Testis (tissue), 3 donors: Measurements from ENCODE around the gene CALY. TPM values are rescaled to one million over a fixed set of nuclear protein-coding genes. Genes with fewer than 3 reads are reported as not detected.

ENCODE experiments used
- DNase-seq: peaks from one replicate; pipeline ENCODE4 v3.0.0-alpha.2; 2019
- H3K27ac ChIP-seq, 2 donors: fragments of 200-600 bp; sonication (generic); one replicate each; pipeline ENCODE4 v1.5.1; 2019
- H3K27me3 ChIP-seq: fragments of 200-600 bp; sonication (generic); one replicate; pipeline ENCODE4 v1.5.1; 2019
- H3K36me3 ChIP-seq: fragments of 200-600 bp; sonication (generic); one replicate; pipeline ENCODE4 v1.5.1; 2017; ENCODE audit warnings: low read depth; ENCODE audit errors: missing control alignments
- H3K4me1 ChIP-seq: fragments of 200-600 bp; sonication (generic); one replicate; pipeline ENCODE4 v1.5.1; 2019
- H3K4me3 ChIP-seq, 2 donors: fragments of 200-600 bp; sonication (generic); one replicate each; pipeline ENCODE4 v1.5.1; 2017 to 2019
- H3K9me3 ChIP-seq: fragments of 200-600 bp; sonication (generic); one replicate; pipeline ENCODE4 v1.5.1; 2017
- POLR2A ChIP-seq: fragments of 450-650 bp; IDR thresholded peaks from one replicate; pipeline ENCODE4 v1.6.1; 2017; ENCODE audit warnings: antibody characterized with exemption, mild to moderate bottlenecking, moderate library complexity
- WGBS, 2 donors: methylation state at CpG; one replicate each; pipeline ENCODE4 v1.1.5; 2018; 5-methylcytosine and 5-hydroxymethylcytosine counted together
- intact Hi-C: fragments of 100-400 bp; cut with DNase I; formaldehyde crosslinking; loops from one replicate; pipeline ENCODE4 v1.15.1; 2023; ENCODE audit warnings: low total_unique reads
- polyA plus RNA-seq: library from polyadenylated mRNA; stranded (reverse); fragments of 350-450 nt; fragmentation: Illumina TruSeq; extraction: RNeasy Lipid Tissue Mini Kit (QIAGEN cat#74804); gene quantifications from one replicate; pipeline ENCODE4 v1.2.3, GENCODE V29; 2014; ENCODE audit warnings: low read depth, low replicate concordance; ENCODE audit not compliant: insufficient read depth
- total RNA-seq, 2 donors: library from RNA; depleted of rRNA; stranded (reverse); fragments of >200 nt; gene quantifications; one replicate each; pipeline ENCODE4 v1.2.3, GENCODE V29; 2016
- TF ChIP-seq, protein P1 (sequence below), 3 experiments: fragments of 450-650 bp in 2 of 3; fragments of 200-600 bp in 1 of 3; sonication (generic) in 1 of 3; IDR thresholded peaks; one replicate each; pipeline ENCODE4 v1.5.1; 2016 to 2019; ENCODE audit warnings: antibody characterized with exemption in 3 of 3, mild to moderate bottlenecking in 2 of 3, moderate library complexity in 1 of 3

CALY gene
- total and polyA plus RNA-seq, 3 donors from 2014 or later, result 4.9 to 35.5 (median 19.2) TPM

DNA sequence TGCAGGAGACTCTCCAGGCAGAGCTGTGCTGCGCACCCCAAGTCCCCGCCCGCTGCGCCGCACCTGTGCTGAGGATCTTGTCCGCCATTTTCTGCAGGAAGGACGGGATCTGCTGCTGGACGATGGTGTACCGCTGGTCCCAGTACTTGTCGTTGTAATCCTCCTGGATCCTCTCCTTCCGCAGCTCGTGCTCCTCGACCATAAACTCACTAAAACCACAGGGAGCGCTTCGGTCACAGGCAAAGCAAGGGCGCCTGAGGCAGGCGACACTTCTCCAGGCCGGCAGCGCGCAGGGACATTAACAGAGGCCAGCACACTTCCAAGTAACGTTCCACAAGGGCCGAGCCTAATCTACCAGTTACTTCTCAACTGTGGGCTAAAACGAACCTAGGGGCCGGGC is 46.9 kb downstream of the CALY start:
- no peak for DNase-seq
- H3K4me3 ChIP-seq, result no peak overlapping the region
- WGBS, 2 donors, result 94 to 95% methylated on average over 20 to 24 of the region's 24 CpGs
- H3K4me1 ChIP-seq, result no peaks in the 10 kb centered on the region
- no peaks in the 10 kb centered on the region for H3K36me3 ChIP-seq
- H3K9me3 ChIP-seq, result no peaks in the 10 kb centered on the region
- intact Hi-C loops, result no loop called here
- no peak for TF ChIP-seq POLR2A
- H3K27ac ChIP-seq, result no peak overlapping the region
- H3K27me3 ChIP-seq, result no peaks in the 10 kb centered on the region

DNA sequence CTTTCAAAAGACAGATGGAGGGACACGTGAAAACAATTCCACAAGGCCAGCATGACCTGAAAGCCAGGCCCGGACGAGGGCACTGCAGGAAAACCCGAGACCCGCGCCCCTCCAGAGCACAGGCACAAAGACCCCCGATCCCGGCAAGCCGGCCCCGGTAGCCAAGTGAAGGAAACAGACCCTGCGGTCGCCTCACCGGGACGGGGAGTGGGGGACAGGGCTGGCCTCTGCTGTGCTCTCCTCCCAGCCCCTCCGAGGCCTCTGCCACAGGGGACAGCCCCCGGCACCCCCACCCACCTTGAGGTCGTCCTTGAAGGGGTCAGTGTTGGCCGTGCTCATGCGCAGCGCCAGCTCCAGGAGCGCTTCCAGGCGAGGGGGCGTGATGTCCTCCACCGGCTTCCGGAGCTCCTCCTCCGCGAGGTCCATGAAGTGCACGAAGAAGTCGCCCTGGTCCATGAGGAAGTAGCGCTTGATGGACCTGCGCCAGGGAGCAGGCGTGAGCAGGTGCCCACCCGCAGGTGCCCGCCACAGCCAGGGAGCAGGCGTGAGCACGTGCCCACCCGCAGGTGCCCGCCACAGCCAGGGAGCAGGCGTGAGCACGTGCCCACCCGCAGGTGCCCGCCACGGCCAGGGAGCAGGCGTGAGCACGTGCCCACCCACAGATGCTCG is 48.7 kb downstream of the CALY start:
- H3K4me1 ChIP-seq, result no peaks in the 10 kb centered on the region
- H3K27ac ChIP-seq, result no peak overlapping the region
- TF ChIP-seq POLR2A, result no peak
- TF ChIP-seq, protein P1, sequence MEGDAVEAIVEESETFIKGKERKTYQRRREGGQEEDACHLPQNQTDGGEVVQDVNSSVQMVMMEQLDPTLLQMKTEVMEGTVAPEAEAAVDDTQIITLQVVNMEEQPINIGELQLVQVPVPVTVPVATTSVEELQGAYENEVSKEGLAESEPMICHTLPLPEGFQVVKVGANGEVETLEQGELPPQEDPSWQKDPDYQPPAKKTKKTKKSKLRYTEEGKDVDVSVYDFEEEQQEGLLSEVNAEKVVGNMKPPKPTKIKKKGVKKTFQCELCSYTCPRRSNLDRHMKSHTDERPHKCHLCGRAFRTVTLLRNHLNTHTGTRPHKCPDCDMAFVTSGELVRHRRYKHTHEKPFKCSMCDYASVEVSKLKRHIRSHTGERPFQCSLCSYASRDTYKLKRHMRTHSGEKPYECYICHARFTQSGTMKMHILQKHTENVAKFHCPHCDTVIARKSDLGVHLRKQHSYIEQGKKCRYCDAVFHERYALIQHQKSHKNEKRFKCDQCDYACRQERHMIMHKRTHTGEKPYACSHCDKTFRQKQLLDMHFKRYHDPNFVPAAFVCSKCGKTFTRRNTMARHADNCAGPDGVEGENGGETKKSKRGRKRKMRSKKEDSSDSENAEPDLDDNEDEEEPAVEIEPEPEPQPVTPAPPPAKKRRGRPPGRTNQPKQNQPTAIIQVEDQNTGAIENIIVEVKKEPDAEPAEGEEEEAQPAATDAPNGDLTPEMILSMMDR (IDR thresholded peaks at IDR 0.05), result no peak
- H3K9me3 ChIP-seq, result no peaks in the 10 kb centered on the region
- no peak overlapping the region for H3K4me3 ChIP-seq
- 90 to 93% methylated on average over 9 to 46 of the region's 46 CpGs for WGBS, 2 donors
- H3K36me3 ChIP-seq, result no peaks in the 10 kb centered on the region
- no peaks in the 10 kb centered on the region for H3K27me3 ChIP-seq
- intact Hi-C loops, result no loop called here
- DNase-seq, result no peak

GRCh38 chr10:133286366-133286765 is 50.3 kb downstream of the CALY start:
- WGBS, 2 donors, result 87 to 88% methylated on average over 18 of the region's 18 CpGs
- TF ChIP-seq POLR2A, result no peak
- TF ChIP-seq, protein P1 (IDR thresholded peaks at IDR 0.05), result no peak
- DNase-seq, result no peak
- Histone ChIP-seq H3K36me3 (no peaks in the 10 kb centered on the region), H3K27me3 (no peaks in the 10 kb centered on the region), H3K27ac (no peak overlapping the region), H3K4me1 (no peaks in the 10 kb centered on the region), H3K9me3 (no peaks in the 10 kb centered on the region), H3K4me3 (no peak overlapping the region)
- intact Hi-C loops, result no loop called here

- WGBS, 2 donors, result 92 to 95% methylated on average over 36 of the region's 36 CpGs
- no peak for DNase-seq
- Histone ChIP-seq H3K4me1 (no peaks in the 10 kb centered on the region), H3K27ac (no peak overlapping the region), H3K36me3 (no peaks in the 10 kb centered on the region), H3K4me3 (no peak overlapping the region), H3K27me3 (no peaks in the 10 kb centered on the region), H3K9me3 (no peaks in the 10 kb centered on the region)
- intact Hi-C loops, result no loop called here
- TF ChIP-seq POLR2A, result no peak
- TF ChIP-seq, protein P1 (IDR thresholded peaks at IDR 0.05), result no peak
Measured at GRCh38 chr10:133285217-133285616, 51.5 kb downstream of the CALY start.

GRCh38 chr10:133283931-133284330 is 52.8 kb downstream of the CALY start:
- no peak for DNase-seq
- no peak overlapping the region for H3K27ac ChIP-seq
- no peaks in the 10 kb centered on the region for H3K36me3 ChIP-seq
- WGBS, 2 donors, result 93 to 99% methylated on average over 21 to 23 of the region's 24 CpGs
- H3K4me1 ChIP-seq, result no peaks in the 10 kb centered on the region
- intact Hi-C loops, result no loop called here
- no peaks in the 10 kb centered on the region for H3K9me3 ChIP-seq
- no peaks in the 10 kb centered on the region for H3K27me3 ChIP-seq
- no peak overlapping the region for H3K4me3 ChIP-seq
- TF ChIP-seq, protein P1 (IDR thresholded peaks at IDR 0.05), result no peak
